GM10847 (cell line): ENCODE results near the gene CSNK1D.

Experiments used
- POLR2A ChIP-seq: IDR thresholded peaks from 2 replicates; pipeline ENCODE4 v1.6.1; 2011; ENCODE audit not compliant: insufficient read length; ENCODE audit errors: extremely low read depth

The CSNK1D gene

GRCh38 chr17:82235775-82236141, 37.7 kb downstream of the CSNK1D start:
- TF ChIP-seq POLR2A, result no peak

GRCh38 chr17:82235056-82235774, 38.3 kb downstream of the CSNK1D start:
- TF ChIP-seq POLR2A, result no peak

- no peak for TF ChIP-seq POLR2A
These were observed 39.1 kb downstream of the CSNK1D start for GRCh38 chr17:82234211-82235055.

- TF ChIP-seq POLR2A, result no peak
These were observed 40.4 kb downstream of the CSNK1D start for GRCh38 chr17:82232876-82233785.

- no peak for TF ChIP-seq POLR2A
These were observed 41.1 kb downstream of the CSNK1D start for GRCh38 chr17:82232322-82232820.

GRCh38 chr17:82231562-82232321, 41.8 kb downstream of the CSNK1D start:
- TF ChIP-seq POLR2A, result no peak

- no peak for TF ChIP-seq POLR2A
These were observed 42.3 kb downstream of the CSNK1D start for GRCh38 chr17:82231312-82231561.

GRCh38 chr17:82230609-82231311, 42.7 kb downstream of the CSNK1D start:
- TF ChIP-seq POLR2A, result no peak

GRCh38 chr17:82229698-82230608, 43.5 kb downstream of the CSNK1D start:
- TF ChIP-seq POLR2A, result no peak

- TF ChIP-seq POLR2A, result peak; percentile 97
These were observed 44.4 kb downstream of the CSNK1D start, which contains the start of gene SLC16A3 for GRCh38 chr17:82228842-82229697. SLC16A3 (plus strand) TSS chr17:82229042; CDS start chr17:82236009, 6,967 bp downstream.

GRCh38 chr17:82228278-82228841, 45.1 kb downstream of the CSNK1D start:
- TF ChIP-seq POLR2A, result peak; percentile 28

- TF ChIP-seq POLR2A, result no peak
These were observed 45.7 kb downstream of the CSNK1D start for GRCh38 chr17:82227629-82228277.
